Heart left ventricle (tissue), 13 donors: ENCODE measurements around the gene DCAF10.

Experiments used
- CTCF ChIP-seq, 12 donors: fragments of 200-600 bp; sonication (generic) in 4 of 12; IDR thresholded peaks; one replicate each; pipeline versions ENCODE4 v1.5.0 to v1.8.0; 2018 to 2022; ENCODE audit warnings: antibody characterized with exemption in 12 of 12, mild to moderate bottlenecking in 5 of 12
- POLR2A ChIP-seq, 2 donors: fragments of 450-650 bp; IDR thresholded peaks; one replicate each; pipeline ENCODE4 v1.6.1; 2017; ENCODE audit warnings: antibody characterized with exemption in 2 of 2, mild to moderate bottlenecking in 2 of 2, moderate library complexity in 2 of 2
- donor health status: ischemic (EF 13 %, LVEDD 7.1; RV severe dilation, severe dysfunction).
- donor health status: DM: no; HTN: yes; CAD: no.
- donor health status: DM: no; HTN: no; CAD: no.
- donor health status: ischemic (EF 25% LVEDD 6.9; RV normal size, moderate dysfunction).
- donor health status: ischemic (EF 25% LVEDD 5.7; RV mildly dilated, moderate dysfunction).
- donor health status: ischemic (EF 35%, LVEDD 5.7; RV mildly dilated, moderate dysfunction).
- donor health status: nonischemic (EF 11% LVEDD 7.7; RV severe dilation, severe dysfunction).
- donor health status: DM: yes; HTN: yes; CAD: no.
- donor health status: PGD.
- donor health status: ischemic (EF 29% LVEDD 5.4; RV normal size, mild dysfunction).
- donor health status: nonischemic (EF 23%, LVEDD 6.1; RV moderate dilation, normal function).

GRCh38 chr9:37905776-37906175 lies 105.2 kb downstream of the DCAF10 start:
- TF ChIP-seq CTCF (IDR thresholded peaks at IDR 0.05): no peak
- TF ChIP-seq POLR2A (IDR thresholded peaks at IDR 0.05): no peak
